Mesenchymal stem cell (in vitro differentiated cells and primary cell): ENCODE results near the gene ARFGAP1.

Experiments used
- DNase-seq: peaks from one replicate; pipeline ENCODE4 v3.0.0-alpha.2; 2013
- H2AFZ ChIP-seq: one replicate; pipeline ENCODE4 v1.6.1; 2013; ENCODE audit warnings: low read depth, mild to moderate bottlenecking, control low read depth, inconsistent platforms, low read length, moderate library complexity
- H2AK5ac ChIP-seq: 2 replicates; pipeline ENCODE4 v1.6.1; 2013; ENCODE audit warnings: low read length, moderate library complexity, mild to moderate bottlenecking, inconsistent platforms; ENCODE audit not compliant: severe bottlenecking
- H2BK120ac ChIP-seq: one replicate; pipeline ENCODE4 v1.6.1; 2013; ENCODE audit warnings: low read depth, mild to moderate bottlenecking, inconsistent platforms, low read length, moderate library complexity
- H2BK12ac ChIP-seq, 2 experiments: one replicate each; pipeline ENCODE4 v1.6.1; 2013; ENCODE audit warnings: inconsistent platforms in 2 of 2, low read length in 2 of 2, mild to moderate bottlenecking in 2 of 2, moderate library complexity in 2 of 2, control low read depth in 1 of 2
- H2BK15ac ChIP-seq: one replicate; pipeline ENCODE4 v1.6.1; 2013; ENCODE audit warnings: mild to moderate bottlenecking, low read depth, inconsistent platforms; ENCODE audit not compliant: poor library complexity, severe bottlenecking
- H2BK5ac ChIP-seq: 2 replicates; pipeline ENCODE4 v1.6.1; 2013; ENCODE audit warnings: low read depth, mild to moderate bottlenecking, low read length, control low read depth, inconsistent platforms; ENCODE audit not compliant: poor library complexity, severe bottlenecking
- H3K14ac ChIP-seq, 2 experiments: one replicate each; pipeline ENCODE4 v1.6.1; 2013; ENCODE audit warnings: inconsistent platforms in 2 of 2, low read length in 2 of 2, control low read depth in 1 of 2, mild to moderate bottlenecking in 1 of 2, moderate library complexity in 1 of 2
- H3K18ac ChIP-seq, 2 experiments: one replicate each; pipeline ENCODE4 v1.6.1; 2013; ENCODE audit warnings: inconsistent platforms in 2 of 2, low read length in 2 of 2, control low read depth in 1 of 2, low read depth in 1 of 2, mild to moderate bottlenecking in 1 of 2
- H3K23ac ChIP-seq, 2 experiments: one replicate each; pipeline ENCODE4 v1.6.1; 2013; ENCODE audit warnings: inconsistent platforms in 2 of 2, low read length in 2 of 2, mild to moderate bottlenecking in 2 of 2, moderate library complexity in 2 of 2, control low read depth in 1 of 2
- H3K27ac ChIP-seq: 2 replicates; pipeline ENCODE4 v1.5.1; 2013; ENCODE audit warnings: mild to moderate bottlenecking, moderate library complexity, low read length, control low read depth, inconsistent platforms; ENCODE audit not compliant: poor library complexity, severe bottlenecking
- H3K27me3 ChIP-seq, 2 experiments: 2 replicates each; pipeline versions ENCODE4 v1.6.1 to v1.7.0; 2013; ENCODE audit warnings: low read length in 2 of 2, mild to moderate bottlenecking in 2 of 2, moderate library complexity in 2 of 2, control low read depth in 1 of 2, inconsistent platforms in 1 of 2; ENCODE audit not compliant: control insufficient read depth in 1 of 2, insufficient read depth in 1 of 2
- H3K36me3 ChIP-seq, 2 experiments: 2 replicates each; pipeline versions ENCODE4 v1.6.1 to v1.7.0; 2013; ENCODE audit warnings: low read length in 2 of 2, control low read depth in 1 of 2, inconsistent platforms in 1 of 2, low read depth in 1 of 2, mild to moderate bottlenecking in 1 of 2; ENCODE audit not compliant: insufficient read depth in 2 of 2, control insufficient read depth in 1 of 2
- H3K4ac ChIP-seq, 2 experiments: one replicate each; pipeline ENCODE4 v1.6.1; 2013; ENCODE audit warnings: inconsistent platforms in 2 of 2, low read length in 2 of 2, mild to moderate bottlenecking in 2 of 2, moderate library complexity in 2 of 2, control low read depth in 1 of 2, low read depth in 1 of 2
- H3K4me1 ChIP-seq: 2 replicates; pipeline ENCODE4 v1.6.1; 2013; ENCODE audit warnings: low read depth, low read length, control low read depth; ENCODE audit not compliant: control insufficient read depth, insufficient read depth
- H3K4me2 ChIP-seq: 2 replicates; pipeline ENCODE4 v1.6.1; 2013; ENCODE audit warnings: low read length, mild to moderate bottlenecking, inconsistent platforms; ENCODE audit not compliant: poor library complexity, severe bottlenecking
- H3K4me3 ChIP-seq, 2 experiments: 2 replicates each; pipeline versions ENCODE4 v1.5.1 to v1.7.0; 2013; ENCODE audit warnings: low read length in 2 of 2, mild to moderate bottlenecking in 2 of 2, control low read depth in 1 of 2, low read depth in 1 of 2; ENCODE audit not compliant: insufficient read depth in 1 of 2
- H3K79me1 ChIP-seq: replicated peaks from 2 replicates; pipeline ENCODE4 v1.6.1; 2013; ENCODE audit warnings: mild to moderate bottlenecking, control low read depth, low read length, inconsistent platforms; ENCODE audit not compliant: poor library complexity, severe bottlenecking
- H3K9ac ChIP-seq: 2 replicates; pipeline ENCODE4 v1.7.0; 2013; ENCODE audit warnings: mild to moderate bottlenecking, low read length, moderate library complexity
- H3K9me3 ChIP-seq: 2 replicates; pipeline ENCODE4 v1.7.0; 2013; ENCODE audit warnings: mild to moderate bottlenecking, low read length; ENCODE audit not compliant: control insufficient read depth
- H4K8ac ChIP-seq: one replicate; pipeline ENCODE4 v1.6.1; 2013; ENCODE audit warnings: inconsistent platforms, mild to moderate bottlenecking, low read length, moderate library complexity
- H4K91ac ChIP-seq: one replicate; pipeline ENCODE4 v1.6.1; 2013; ENCODE audit warnings: mild to moderate bottlenecking, low read length, inconsistent platforms
- WGBS: methylation state at CpG from one replicate; pipeline ENCODE4 v1.1.7; 2013; ENCODE audit warnings: mixed read lengths; 5-methylcytosine and 5-hydroxymethylcytosine counted together

ARFGAP1 gene

DNA sequence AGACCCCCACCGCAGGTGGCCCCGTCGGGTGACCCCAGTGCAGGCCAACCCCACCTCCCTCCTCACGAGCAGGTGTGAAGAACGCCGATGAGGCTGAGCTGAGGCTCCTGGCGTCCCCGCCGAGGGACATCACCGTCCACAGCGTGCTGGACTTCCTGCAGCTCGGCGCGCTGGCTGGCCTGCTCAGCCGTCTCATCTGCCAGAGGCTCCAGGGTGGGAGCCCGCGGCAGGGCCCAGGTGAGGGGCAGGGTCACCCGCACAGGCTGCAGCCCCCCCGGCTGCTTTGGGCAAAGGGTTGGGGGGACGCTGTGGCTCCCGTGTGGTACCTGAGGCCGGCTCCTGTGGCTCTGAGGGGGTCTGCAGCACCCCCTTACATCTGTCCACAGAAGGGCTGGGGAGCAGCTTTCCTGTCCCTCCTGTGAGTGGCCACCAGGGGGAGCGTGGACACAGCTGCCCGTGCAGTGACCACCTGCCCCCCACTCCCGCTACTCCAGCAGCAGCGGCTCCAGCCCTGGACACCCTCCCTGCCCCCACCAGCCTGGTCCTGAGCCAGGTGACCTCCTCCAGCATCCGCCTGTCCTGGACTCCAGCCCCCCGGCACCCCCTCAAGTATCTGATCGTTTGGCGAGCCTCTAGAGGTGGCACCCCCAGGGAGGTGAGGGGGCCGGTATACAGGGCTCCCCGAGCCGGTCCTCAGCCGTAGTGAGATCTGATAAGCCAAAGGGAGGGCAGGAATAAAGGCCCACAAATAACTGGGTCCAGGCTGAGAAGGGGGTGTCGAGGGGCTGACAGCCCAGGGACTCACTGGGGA, 36.9 kb downstream of the ARFGAP1 start:
- Histone ChIP-seq H2AFZ (no peak overlapping the region), H3K4me3 (no peak overlapping the region), H3K14ac (no peak overlapping the region), H3K18ac (no peak overlapping the region), H3K27me3 (peaks cover 23 to 69% of the 10 kb centered on the region in 2 experiments), H3K36me3 (no peaks in the 10 kb centered on the region), H2BK5ac (no peak overlapping the region), H4K91ac (no peak overlapping the region), H3K23ac (no peak overlapping the region), H3K4me1 (peaks cover 8% of the 10 kb centered on the region), H3K79me1 (no peaks in the 10 kb centered on the region), H2BK120ac (no peak overlapping the region), H3K4me2 (no peak overlapping the region), H2BK12ac (no peak overlapping the region), H3K9ac (no peak overlapping the region), H2AK5ac (no peak overlapping the region), H3K4ac (no peak overlapping the region), H4K8ac (no peak overlapping the region), H3K27ac (no peak overlapping the region), H3K9me3 (no peaks in the 10 kb centered on the region), H2BK15ac (peak overlapping the region; percentile 15)
- peak; percentile 33 for DNase-seq
- 62% methylated on average over 35 of the region's 35 CpGs for WGBS

- Histone ChIP-seq H4K8ac (no peak overlapping the region), H2AFZ (no peak overlapping the region), H3K18ac (no peak overlapping the region), H3K4me2 (no peak overlapping the region), H4K91ac (no peak overlapping the region), H2AK5ac (no peak overlapping the region), H3K79me1 (no peaks in the 10 kb centered on the region), H3K9me3 (no peaks in the 10 kb centered on the region), H3K4ac (no peak overlapping the region), H3K27me3 (peaks cover 16 to 62% of the 10 kb centered on the region in 2 experiments), H3K9ac (no peak overlapping the region), H3K14ac (no peak overlapping the region), H3K36me3 (no peaks in the 10 kb centered on the region), H2BK120ac (no peak overlapping the region), H3K4me1 (peaks cover 8% of the 10 kb centered on the region), H2BK12ac (no peak overlapping the region), H3K27ac (no peak overlapping the region), H3K23ac (no peak overlapping the region), H3K4me3 (no peak overlapping the region), H2BK15ac (no peak overlapping the region), H2BK5ac (no peak overlapping the region)
- DNase-seq = no peak
- 73% methylated on average over 20 of the region's 20 CpGs for WGBS
Observed at GRCh38 chr20:63310265-63310991, 37.8 kb downstream of the ARFGAP1 start.

GRCh38 chr20:63311186-63311832, 38.7 kb downstream of the ARFGAP1 start:
- no peak overlapping the region for H3K18ac ChIP-seq
- H3K4ac ChIP-seq = no peak overlapping the region
- no peak overlapping the region for H2AK5ac ChIP-seq
- DNase-seq = no peak
- H3K23ac ChIP-seq = no peak overlapping the region
- no peak overlapping the region for H2AFZ ChIP-seq
- no peak overlapping the region for H4K8ac ChIP-seq
- no peak overlapping the region for H4K91ac ChIP-seq
- H3K4me3 ChIP-seq = no peak overlapping the region
- H3K36me3 ChIP-seq = no peaks in the 10 kb centered on the region
- H2BK12ac ChIP-seq = no peak overlapping the region
- H3K14ac ChIP-seq = no peak overlapping the region
- no peak overlapping the region for H3K27ac ChIP-seq
- H3K9me3 ChIP-seq = no peaks in the 10 kb centered on the region
- no peak overlapping the region for H3K4me2 ChIP-seq
- no peaks in the 10 kb centered on the region for H3K79me1 ChIP-seq
- WGBS = 90% methylated on average over 23 of the region's 29 CpGs
- no peak overlapping the region for H2BK120ac ChIP-seq
- no peak overlapping the region for H2BK15ac ChIP-seq
- H3K27me3 ChIP-seq = peaks cover 12 to 57% of the 10 kb centered on the region in 2 experiments
- H3K4me1 ChIP-seq = peaks cover 8% of the 10 kb centered on the region
- H2BK5ac ChIP-seq = no peak overlapping the region
- H3K9ac ChIP-seq = no peak overlapping the region

- H2BK15ac ChIP-seq = no peak overlapping the region
- H2AFZ ChIP-seq = no peak overlapping the region
- peaks cover 12 to 53% of the 10 kb centered on the region in 2 experiments for H3K27me3 ChIP-seq
- H3K4me1 ChIP-seq = peaks cover 8% of the 10 kb centered on the region
- no peaks in the 10 kb centered on the region for H3K36me3 ChIP-seq
- no peaks in the 10 kb centered on the region for H3K79me1 ChIP-seq
- no peak overlapping the region for H3K4me2 ChIP-seq
- no peak for DNase-seq
- H3K27ac ChIP-seq = no peak overlapping the region
- no peak overlapping the region for H3K9ac ChIP-seq
- H4K91ac ChIP-seq = no peak overlapping the region
- H2BK5ac ChIP-seq = no peak overlapping the region
- 85% methylated on average over 12 of the region's 18 CpGs for WGBS
- no peak overlapping the region for H3K14ac ChIP-seq
- no peak overlapping the region for H3K23ac ChIP-seq
- H2AK5ac ChIP-seq = no peak overlapping the region
- H2BK12ac ChIP-seq = no peak overlapping the region
- H3K4me3 ChIP-seq = no peak overlapping the region
- H3K4ac ChIP-seq = no peak overlapping the region
- H2BK120ac ChIP-seq = no peak overlapping the region
- no peak overlapping the region for H4K8ac ChIP-seq
- no peaks in the 10 kb centered on the region for H3K9me3 ChIP-seq
- no peak overlapping the region for H3K18ac ChIP-seq
Observed at GRCh38 chr20:63311833-63312243, 39.2 kb downstream of the ARFGAP1 start.
